K562 (cell line): ENCODE measurements around the gene PAH. TPM values are rescaled to one million over a fixed set of nuclear protein-coding genes. Genes with fewer than 3 reads are reported as not detected.

Source experiments
- ATAC-seq: fragments of 200-7000 bp; cut with Tn5 transposase; 3 replicates; pipeline ENCODE4 v1.9.1; 2020; ENCODE audit warnings: moderate library complexity
- BruUV-seq: library from RNA; stranded (reverse); fragments of 400-500 nt; replicated peaks from 2 replicates; lab custom pipeline; 2021; lab: Mats Ljungman, UMichigan
- CTCF ChIA-PET: fragments of 300-600 bp; formaldehyde crosslinking; extraction: SDS; loops from one replicate; lab custom pipeline; 2021; ENCODE audit warnings: low intra/inter-chr PET ratio; lab: Yijun Ruan, JAX
- POLR2A ChIA-PET: fragments of 300-600, 350-650 bp; sonication (Branson Sonifier 250); formaldehyde crosslinking; extraction: SDS; loops from one replicate; lab custom pipeline; 2021; ENCODE audit warnings: antibody characterized with exemption, inconsistent platforms; lab: Yijun Ruan, JAX
- DNase-seq, 4 experiments: peaks; one replicate each; pipeline versions ENCODE4 v3.0.0 to v3.0.0-alpha.2; 2011 to 2018; ENCODE audit warnings: low spot score in 3 of 4, mixed read lengths in 3 of 4; ENCODE audit errors: extremely low read depth in 1 of 4
- FAIRE-seq: peaks from 2 replicates; lab custom pipeline; 2011; peaks lifted over from hg19 to GRCh38; lab: Jason Lieb, UNC
- H2AFZ ChIP-seq: 2 replicates; pipeline ENCODE4 v1.6.0; 2011; ENCODE audit warnings: low read depth, low read length, control low read depth, inconsistent platforms
- H3K27ac ChIP-seq: fragments of 200-600 bp; 3 replicates; pipeline ENCODE4 v1.8.0; 2011; ENCODE audit warnings: low read depth, mild to moderate bottlenecking, control low read depth, inconsistent platforms, low read length, moderate library complexity, mixed read lengths; ENCODE audit errors: extremely low read depth
- H3K27me3 ChIP-seq, 2 experiments: fragments of 300-600 bp in 1 of 2; 2 replicates in 1 of 2; 3 replicates in 1 of 2; pipeline versions ENCODE4 v1.6.0 to v1.8.0; 2011; ENCODE audit warnings: inconsistent platforms in 2 of 2, low read length in 2 of 2, mild to moderate bottlenecking in 1 of 2, mixed read lengths in 1 of 2, moderate library complexity in 1 of 2; ENCODE audit not compliant: control insufficient read depth in 2 of 2, insufficient read depth in 2 of 2
- H3K36me3 ChIP-seq: fragments of 300-600 bp; 3 replicates; pipeline ENCODE4 v1.8.0; 2011; ENCODE audit warnings: mild to moderate bottlenecking, low read length, inconsistent platforms; ENCODE audit not compliant: control insufficient read depth, insufficient read depth
- H3K4me1 ChIP-seq, 2 experiments: fragments of 200-600 bp in 1 of 2; replicated peaks in 1 of 2; 2 replicates in 1 of 2; 3 replicates in 1 of 2; pipeline versions ENCODE4 v1.5.1 to v1.8.0; 2011; ENCODE audit warnings: inconsistent platforms in 2 of 2, low read length in 2 of 2, mild to moderate bottlenecking in 1 of 2, mixed read lengths in 1 of 2, moderate library complexity in 1 of 2; ENCODE audit not compliant: control insufficient read depth in 2 of 2, insufficient read depth in 2 of 2
- H3K4me2 ChIP-seq: 2 replicates; pipeline ENCODE4 v1.6.1; 2011; ENCODE audit warnings: low read length, control low read depth, inconsistent platforms, mixed read lengths; ENCODE audit not compliant: insufficient read depth
- H3K4me3 ChIP-seq: fragments of 200-600 bp; sonication (generic), shearing (Covaris generic); 2 replicates; pipeline ENCODE4 v1.5.1; 2016; ENCODE audit warnings: control low read depth, inconsistent platforms
- H3K79me2 ChIP-seq: fragments of 200-600 bp; 3 replicates; pipeline ENCODE4 v1.8.0; 2011; ENCODE audit warnings: low read length, inconsistent platforms; ENCODE audit not compliant: control insufficient read depth, insufficient read depth
- H3K9ac ChIP-seq, 2 experiments: 2 replicates each; pipeline versions ENCODE4 v1.6.0 to v1.6.1; 2011; ENCODE audit warnings: low read depth in 2 of 2, low read length in 2 of 2, control low read depth in 1 of 2, inconsistent platforms in 1 of 2, mild to moderate bottlenecking in 1 of 2, mixed read lengths in 1 of 2; ENCODE audit not compliant: insufficient read depth in 1 of 2
- H3K9me1 ChIP-seq: one replicate; pipeline ENCODE4 v1.6.0; 2011; ENCODE audit warnings: inconsistent platforms, mild to moderate bottlenecking, low read length, moderate library complexity; ENCODE audit not compliant: control insufficient read depth, insufficient read depth
- H3K9me3 ChIP-seq: replicated peaks from 2 replicates; pipeline ENCODE4 v1.5.1; 2011; ENCODE audit warnings: low read depth, low read length, inconsistent platforms; ENCODE audit not compliant: control insufficient read depth, insufficient read depth
- H4K20me1 ChIP-seq: replicated peaks from 2 replicates; pipeline ENCODE4 v1.6.1; 2011; ENCODE audit warnings: low read length, inconsistent platforms, mixed read lengths; ENCODE audit not compliant: control insufficient read depth, insufficient read depth
- DMBX1 ChIP-seq: fragments of 250-450 bp; sonication (Bioruptor Pico); IDR thresholded peaks from 2 replicates; pipeline ENCODE4 v1.8.0; 2022; ENCODE audit warnings: inconsistent platforms, mild to moderate bottlenecking, moderate library complexity, borderline replicate concordance
- KDM2B ChIP-seq: fragments of 250-450 bp; sonication (Bioruptor Pico); IDR thresholded peaks from 2 replicates; pipeline ENCODE4 v1.8.0; 2021; ENCODE audit warnings: mild to moderate bottlenecking, moderate library complexity
- KDM5B ChIP-seq: fragments of 200-600 bp; sonication (generic); IDR thresholded peaks from 2 replicates; pipeline ENCODE4 v1.6.1; 2012; ENCODE audit warnings: low read depth, mild to moderate bottlenecking, moderate library complexity, low read length, control low read depth, inconsistent platforms; ENCODE audit not compliant: insufficient replicate concordance
- MITF ChIP-seq: IDR thresholded peaks from 2 replicates; pipeline ENCODE4 v1.6.1; 2014; ENCODE audit warnings: antibody characterized with exemption
- PHB2 ChIP-seq: fragments of 450-650 bp; IDR thresholded peaks from 2 replicates; pipeline ENCODE4 v1.6.1; 2017; ENCODE audit warnings: low read depth
- POLR2A ChIP-seq: fragments of 450-650 bp; conservative IDR thresholded peaks from 2 replicates; pipeline ENCODE4 v1.6.1; 2016
- SREBF1 ChIP-seq: fragments of 150-350 bp; IDR thresholded peaks from 2 replicates; pipeline ENCODE4 v1.6.1; 2014; ENCODE audit warnings: antibody characterized with exemption, low read depth, low read length, borderline replicate concordance
- SRSF3 ChIP-seq: fragments of 200-400 bp; formaldehyde crosslinking; IDR thresholded peaks from 2 replicates; pipeline ENCODE4 v1.6.1; 2016; ENCODE audit warnings: mild to moderate bottlenecking, low read length, moderate library complexity; ENCODE audit not compliant: insufficient read depth
- TARDBP ChIP-seq: fragments of 450-650 bp; IDR thresholded peaks from 2 replicates; pipeline ENCODE4 v1.6.1; 2016
- ZEB2 ChIP-seq: fragments of 450-650 bp; IDR thresholded peaks from 2 replicates; pipeline ENCODE4 v1.6.1; 2016
- ZNF217 ChIP-seq: sonication (generic); formaldehyde crosslinking; IDR thresholded peaks from 2 replicates; pipeline ENCODE4 v1.8.0; 2022; ENCODE audit warnings: mild to moderate bottlenecking, missing genetic modification reagents
- ZNF24 ChIP-seq: fragments of 450-650 bp; IDR thresholded peaks from 2 replicates; pipeline ENCODE4 v1.6.1; 2016
- ZNF3 ChIP-seq: fragments of 250-450 bp; sonication (Bioruptor Pico); IDR thresholded peaks from 2 replicates; pipeline ENCODE4 v1.5.0; 2021; ENCODE audit warnings: mild to moderate bottlenecking, moderate library complexity
- WGBS: fragments of 100-300 bp; shearing (Covaris generic); methylation state at CpG from one replicate; pipeline ENCODE4 v1.1.6; 2016; ENCODE audit warnings: low coverage, mixed read lengths; ENCODE audit not compliant: insufficient coverage; ENCODE audit errors: missing lambda C conversion rate; 5-methylcytosine and 5-hydroxymethylcytosine counted together
- in situ Hi-C: fragments of 300-500 bp; cut with MboI; formaldehyde crosslinking; loops from 4 replicates; pipeline ENCODE4 v1.15.0; 2018; ENCODE audit warnings: inconsistent platforms, mixed read lengths
- intact Hi-C: fragments of 100-400 bp; cut with micrococcal nuclease; formaldehyde crosslinking; loops from 2 replicates; pipeline ENCODE4 v1.14.2; 2022
- polyA plus RNA-seq, 8 experiments: library from polyadenylated mRNA; depleted of rRNA in 4 of 8; stranded (reverse) in 5 of 8; unstranded in 3 of 8; fragments of >200 nt; fragmentation: Nextera tagmentation in 2 of 8; fragmentation: Illumina TruSeq in 1 of 8; extraction: Ambion mirVana in 2 of 8; extraction: Trizol in 1 of 8; gene quantifications; 2 replicates each; pipeline versions ENCODE4 v1.2.1 to v1.2.3, GENCODE V29; 2011 to 2014; ENCODE audit warnings: inconsistent platforms in 1 of 8, missing spikeins in 1 of 8
- total RNA-seq, 7 experiments: library from RNA; depleted of rRNA in 6 of 7; stranded (reverse); fragments of >200 nt in 6 of 7; fragmentation: Illumina TruSeq in 2 of 7; extraction: Trizol in 2 of 7; gene quantifications; 2 replicates each; pipeline versions ENCODE4 v1.2.1 to v1.2.3, GENCODE V29; 2011 to 2021; ENCODE audit warnings: low replicate concordance in 1 of 7
- TF ChIP-seq, protein P1 (sequence below): fragments of 450-650 bp; IDR thresholded peaks from 2 replicates; pipeline ENCODE4 v1.6.1; 2017; ENCODE audit warnings: mild to moderate bottlenecking, moderate library complexity
- TF ChIP-seq, protein P2 (sequence below), 2 experiments: fragments of 250-450 bp in 1 of 2; fragments of 450-650 bp in 1 of 2; sonication (Bioruptor Pico) in 1 of 2; IDR thresholded peaks; 2 replicates each; pipeline versions ENCODE4 v1.6.1 to v1.8.0; 2016 to 2021; ENCODE audit warnings: mild to moderate bottlenecking in 2 of 2, moderate library complexity in 2 of 2, missing compliant biosample characterization in 1 of 2, missing genetic modification characterization in 1 of 2

Gene PAH
- total and polyA plus RNA-seq, 9 of the 15 experiments (the other 6 are each of a cell fraction or from before 2014, with no cell fraction given): 0.13 to 0.75 (median 0.69) TPM; not detected in 6

GRCh38 chr12:102891756-102892155, 25.3 kb downstream of the PAH start (continued):
- TF ChIP-seq TARDBP: no peak
- TF ChIP-seq, protein P1, sequence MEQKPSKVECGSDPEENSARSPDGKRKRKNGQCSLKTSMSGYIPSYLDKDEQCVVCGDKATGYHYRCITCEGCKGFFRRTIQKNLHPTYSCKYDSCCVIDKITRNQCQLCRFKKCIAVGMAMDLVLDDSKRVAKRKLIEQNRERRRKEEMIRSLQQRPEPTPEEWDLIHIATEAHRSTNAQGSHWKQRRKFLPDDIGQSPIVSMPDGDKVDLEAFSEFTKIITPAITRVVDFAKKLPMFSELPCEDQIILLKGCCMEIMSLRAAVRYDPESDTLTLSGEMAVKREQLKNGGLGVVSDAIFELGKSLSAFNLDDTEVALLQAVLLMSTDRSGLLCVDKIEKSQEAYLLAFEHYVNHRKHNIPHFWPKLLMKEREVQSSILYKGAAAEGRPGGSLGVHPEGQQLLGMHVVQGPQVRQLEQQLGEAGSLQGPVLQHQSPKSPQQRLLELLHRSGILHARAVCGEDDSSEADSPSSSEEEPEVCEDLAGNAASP: no peak
- TF ChIP-seq ZEB2: no peak
- no peak for TF ChIP-seq KDM2B

GRCh38 chr12:102888511-102888910, 28.5 kb downstream of the PAH start:
- ChIA-PET CTCF (no interaction called here), POLR2A (no interaction called here)
- Histone ChIP-seq H2AFZ (no peak overlapping the region), H3K4me1 (no peaks in the 10 kb centered on the region), H3K9me3 (no peaks in the 10 kb centered on the region), H3K27me3 (no peaks in the 10 kb centered on the region), H3K9me1 (no peaks in the 10 kb centered on the region), H3K9ac (no peak overlapping the region), H3K4me2 (no peak overlapping the region), H3K79me2 (no peaks in the 10 kb centered on the region), H3K27ac (no peak overlapping the region), H3K4me3 (no peak overlapping the region), H4K20me1 (no peaks in the 10 kb centered on the region), H3K36me3 (no peaks in the 10 kb centered on the region)
- ATAC-seq: no peak
- intact Hi-C loops (no loop called here), in situ Hi-C loops (no loop called here)
- TF ChIP-seq, protein P2, sequence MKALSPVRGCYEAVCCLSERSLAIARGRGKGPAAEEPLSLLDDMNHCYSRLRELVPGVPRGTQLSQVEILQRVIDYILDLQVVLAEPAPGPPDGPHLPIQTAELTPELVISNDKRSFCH (CRISPR knock-in tag; IDR thresholded peaks at IDR 0.05): no peak
- TF ChIP-seq, protein P2 (tag; IDR thresholded peaks at IDR 0.05): no peak
- TF ChIP-seq ZNF3 (CRISPR knock-in tag): no peak
- TF ChIP-seq ZNF217 (CRISPR knock-in tag): no peak
- TF ChIP-seq ZNF24: no peak
- no peak for TF ChIP-seq KDM5B
- TF ChIP-seq PHB2: no peak
- TF ChIP-seq SREBF1: no peak
- no peak for TF ChIP-seq DMBX1
- TF ChIP-seq SRSF3: no peak
- TF ChIP-seq MITF: no peak
- no peak for TF ChIP-seq POLR2A
- no TSS peak for BruUV-seq
- DNase-seq: no peak
- no peak for FAIRE-seq
- WGBS: 0% methylated on average over 1 of the region's 1 CpG
